ENCODE results near the gene UTP15.

- TF ChIP-seq, protein P1, sequence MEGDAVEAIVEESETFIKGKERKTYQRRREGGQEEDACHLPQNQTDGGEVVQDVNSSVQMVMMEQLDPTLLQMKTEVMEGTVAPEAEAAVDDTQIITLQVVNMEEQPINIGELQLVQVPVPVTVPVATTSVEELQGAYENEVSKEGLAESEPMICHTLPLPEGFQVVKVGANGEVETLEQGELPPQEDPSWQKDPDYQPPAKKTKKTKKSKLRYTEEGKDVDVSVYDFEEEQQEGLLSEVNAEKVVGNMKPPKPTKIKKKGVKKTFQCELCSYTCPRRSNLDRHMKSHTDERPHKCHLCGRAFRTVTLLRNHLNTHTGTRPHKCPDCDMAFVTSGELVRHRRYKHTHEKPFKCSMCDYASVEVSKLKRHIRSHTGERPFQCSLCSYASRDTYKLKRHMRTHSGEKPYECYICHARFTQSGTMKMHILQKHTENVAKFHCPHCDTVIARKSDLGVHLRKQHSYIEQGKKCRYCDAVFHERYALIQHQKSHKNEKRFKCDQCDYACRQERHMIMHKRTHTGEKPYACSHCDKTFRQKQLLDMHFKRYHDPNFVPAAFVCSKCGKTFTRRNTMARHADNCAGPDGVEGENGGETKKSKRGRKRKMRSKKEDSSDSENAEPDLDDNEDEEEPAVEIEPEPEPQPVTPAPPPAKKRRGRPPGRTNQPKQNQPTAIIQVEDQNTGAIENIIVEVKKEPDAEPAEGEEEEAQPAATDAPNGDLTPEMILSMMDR (IDR thresholded peaks at IDR 0.05 in 8 of 11, conservative IDR thresholded peaks at IDR 0.05 in 3 of 11) = no peak
- no peak for TF ChIP-seq POLR2A (IDR thresholded peaks at IDR 0.05)
Measured at GRCh38 chr5:73625372-73625943, 59.9 kb downstream of the UTP15 start.

Measured in spleen (tissue), 7 donors.